SK-N-SH (cell line): Measurements from ENCODE around the gene FAM114A1.

Source experiments
- MAX ChIP-seq: IDR thresholded peaks from 2 replicates; pipeline ENCODE4 v1.4.0; 2012; ENCODE audit warnings: low read depth
- NRF1 ChIP-seq: IDR thresholded peaks from 2 replicates; pipeline ENCODE4 v1.6.1; 2012; ENCODE audit warnings: low read depth, mild to moderate bottlenecking, low read length
- REST ChIP-seq: IDR thresholded peaks from 2 replicates; pipeline ENCODE4 v1.6.1; 2012; ENCODE audit warnings: mild to moderate bottlenecking, low read depth, low read length, moderate library complexity
- SMC3 ChIP-seq: IDR thresholded peaks from 2 replicates; pipeline ENCODE4 v1.6.1; 2012; ENCODE audit warnings: low read depth, low read length, improper control_type of control experiment

GRCh38 chr4:38949411-38950051, 81.9 kb downstream of the FAM114A1 start:
- TF ChIP-seq SMC3 (no peak), MAX (no peak), REST (no peak), NRF1 (no peak)
